AG04449 (cell line): ENCODE data around the gene VDAC1.

Experiments used
- CTCF ChIA-PET: fragments of 350-600 bp; formaldehyde crosslinking; extraction: SDS; loops from one replicate; lab custom pipeline; 2021; ENCODE audit warnings: antibody characterized with exemption; lab: Yijun Ruan, JAX
- POLR2A ChIA-PET: fragments of 400-600, 350-600 bp; formaldehyde crosslinking; extraction: SDS; loops from one replicate; lab custom pipeline; 2020; ENCODE audit warnings: antibody characterized with exemption, inconsistent platforms; lab: Yijun Ruan, JAX
- DNase-seq: peaks from one replicate; pipeline ENCODE4 v3.0.0-alpha.2; 2010; ENCODE audit warnings: low read depth, low spot score
- H3K4me3 ChIP-seq: 2 replicates; pipeline ENCODE4 v1.5.1; 2011; ENCODE audit warnings: low read depth, mild to moderate bottlenecking, control low read depth, low read length
- CTCF ChIP-seq: IDR thresholded peaks from one replicate; pipeline ENCODE4 v1.5.1; 2011; ENCODE audit warnings: mild to moderate bottlenecking, moderate library complexity, low read length, control low read depth, inconsistent platforms; ENCODE audit not compliant: insufficient read depth; ENCODE audit errors: missing control alignments

VDAC1 gene

GRCh38 chr5:133933169-133933509 lies 71.6 kb downstream of the VDAC1 start:
- ChIA-PET POLR2A (no interaction called here), CTCF (no interaction called here)
- no peak for DNase-seq
- no peak overlapping the region for H3K4me3 ChIP-seq
- TF ChIP-seq CTCF: no peak

GRCh38 chr5:133932441-133933168 lies 72.2 kb downstream of the VDAC1 start:
- no peak for TF ChIP-seq CTCF
- H3K4me3 ChIP-seq: no peak overlapping the region
- ChIA-PET CTCF (no interaction called here), POLR2A (no interaction called here)
- DNase-seq: no peak

- no peak overlapping the region for H3K4me3 ChIP-seq
- DNase-seq: no peak
- no peak for TF ChIP-seq CTCF
- POLR2A ChIA-PET: no interaction called here
- CTCF ChIA-PET: no interaction called here
Measured at GRCh38 chr5:133931546-133931945, 73.2 kb downstream of the VDAC1 start.

GRCh38 chr5:133930813-133931090 lies 74.0 kb downstream of the VDAC1 start:
- TF ChIP-seq CTCF: no peak
- DNase-seq: no peak
- ChIA-PET POLR2A (no interaction called here), CTCF (no interaction called here)
- H3K4me3 ChIP-seq: no peak overlapping the region

GRCh38 chr5:133930061-133930812 lies 74.5 kb downstream of the VDAC1 start:
- peak; percentile 19 for DNase-seq
- no peak for TF ChIP-seq CTCF
- H3K4me3 ChIP-seq: no peak overlapping the region
- CTCF ChIA-PET: no interaction called here
- POLR2A ChIA-PET: no interaction called here

- TF ChIP-seq CTCF: no peak
- ChIA-PET CTCF (no interaction called here), POLR2A (no interaction called here)
- DNase-seq: no peak
- H3K4me3 ChIP-seq: no peak overlapping the region
Measured at GRCh38 chr5:133928587-133929393, 76.0 kb downstream of the VDAC1 start.
